ENCODE results near the gene INSYN2B. TPM values are rescaled to one million over a fixed set of nuclear protein-coding genes. Genes with fewer than 3 reads are reported as not detected.

Gene INSYN2B
- total RNA-seq, 1 donor from 2014 or later = 0.12 TPM

GRCh38 chr5:169832845-169833244 is 147.4 kb downstream of the INSYN2B start:
- no peak for DNase-seq (ENCODE audit: low spot score, unreplicated experiment)
- peaks cover 31% of the 10 kb centered on the region for H3K27me3 Mint-ChIP-seq
- no peak overlapping the region for H3K4me3 Mint-ChIP-seq (ENCODE audit: low read depth)
- TF ChIP-seq, protein P1, sequence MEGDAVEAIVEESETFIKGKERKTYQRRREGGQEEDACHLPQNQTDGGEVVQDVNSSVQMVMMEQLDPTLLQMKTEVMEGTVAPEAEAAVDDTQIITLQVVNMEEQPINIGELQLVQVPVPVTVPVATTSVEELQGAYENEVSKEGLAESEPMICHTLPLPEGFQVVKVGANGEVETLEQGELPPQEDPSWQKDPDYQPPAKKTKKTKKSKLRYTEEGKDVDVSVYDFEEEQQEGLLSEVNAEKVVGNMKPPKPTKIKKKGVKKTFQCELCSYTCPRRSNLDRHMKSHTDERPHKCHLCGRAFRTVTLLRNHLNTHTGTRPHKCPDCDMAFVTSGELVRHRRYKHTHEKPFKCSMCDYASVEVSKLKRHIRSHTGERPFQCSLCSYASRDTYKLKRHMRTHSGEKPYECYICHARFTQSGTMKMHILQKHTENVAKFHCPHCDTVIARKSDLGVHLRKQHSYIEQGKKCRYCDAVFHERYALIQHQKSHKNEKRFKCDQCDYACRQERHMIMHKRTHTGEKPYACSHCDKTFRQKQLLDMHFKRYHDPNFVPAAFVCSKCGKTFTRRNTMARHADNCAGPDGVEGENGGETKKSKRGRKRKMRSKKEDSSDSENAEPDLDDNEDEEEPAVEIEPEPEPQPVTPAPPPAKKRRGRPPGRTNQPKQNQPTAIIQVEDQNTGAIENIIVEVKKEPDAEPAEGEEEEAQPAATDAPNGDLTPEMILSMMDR (IDR thresholded peaks at IDR 0.05; ENCODE audit: unreplicated experiment) = no peak
- H3K27ac Mint-ChIP-seq = no peak overlapping the region
- H3K4me1 Mint-ChIP-seq (ENCODE audit: low read depth) = no peaks in the 10 kb centered on the region
- H3K9me3 Mint-ChIP-seq (ENCODE audit: low read depth) = no peaks in the 10 kb centered on the region
- no peaks in the 10 kb centered on the region for H3K36me3 Mint-ChIP-seq (ENCODE audit: insufficient read depth)

GRCh38 chr5:169832304-169832703 is 148.0 kb downstream of the INSYN2B start:
- Mint-ChIP-seq H3K4me1 (ENCODE audit: low read depth) (no peaks in the 10 kb centered on the region), H3K4me3 (ENCODE audit: low read depth) (no peak overlapping the region), H3K9me3 (ENCODE audit: low read depth) (no peaks in the 10 kb centered on the region)

DNA sequence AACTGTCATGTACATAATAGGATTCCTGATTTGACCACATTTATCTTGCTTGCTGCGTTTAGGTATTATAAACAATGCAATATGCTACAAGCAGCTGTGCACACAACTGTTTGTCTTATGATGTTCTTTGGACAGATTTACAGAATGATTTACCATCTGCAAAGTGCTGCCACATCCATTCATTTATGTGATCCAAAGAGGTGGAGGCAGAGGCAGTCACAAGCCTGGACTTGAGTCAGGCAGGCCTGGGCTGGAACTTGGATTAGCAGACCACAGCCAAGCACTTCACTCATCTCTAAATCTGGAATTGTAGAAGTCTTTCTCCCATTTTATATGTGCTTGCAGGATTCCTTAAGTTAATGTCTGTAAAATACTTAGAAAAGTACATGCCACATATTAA is 149.0 kb downstream of the INSYN2B start:
- Mint-ChIP-seq H3K36me3 (ENCODE audit: insufficient read depth) (no peaks in the 10 kb centered on the region), H3K9me3 (ENCODE audit: low read depth) (no peaks in the 10 kb centered on the region), H3K4me3 (ENCODE audit: low read depth) (no peak overlapping the region), H3K27me3 (peaks cover 31% of the 10 kb centered on the region), H3K27ac (no peak overlapping the region), H3K4me1 (ENCODE audit: low read depth) (no peaks in the 10 kb centered on the region)
- TF ChIP-seq, protein P1 (IDR thresholded peaks at IDR 0.05; ENCODE audit: unreplicated experiment) = no peak
- no peak for DNase-seq (ENCODE audit: low spot score, unreplicated experiment)

More at GRCh38 chr5:169832304-169832703, 148.0 kb downstream of the INSYN2B start:
- no peak overlapping the region for H3K27ac Mint-ChIP-seq
- no peaks in the 10 kb centered on the region for H3K36me3 Mint-ChIP-seq (ENCODE audit: insufficient read depth)
- peaks cover 31% of the 10 kb centered on the region for H3K27me3 Mint-ChIP-seq
- TF ChIP-seq, protein P1 (IDR thresholded peaks at IDR 0.05; ENCODE audit: unreplicated experiment) = no peak
- DNase-seq (ENCODE audit: low spot score, unreplicated experiment) = no peak

GRCh38 chr5:169828385-169828784 is 151.9 kb downstream of the INSYN2B start:
- H3K36me3 Mint-ChIP-seq (ENCODE audit: insufficient read depth) = no peaks in the 10 kb centered on the region
- H3K4me3 Mint-ChIP-seq (ENCODE audit: low read depth) = no peak overlapping the region
- TF ChIP-seq, protein P1 (IDR thresholded peaks at IDR 0.05; ENCODE audit: unreplicated experiment) = no peak
- H3K27me3 Mint-ChIP-seq = peaks cover 26% of the 10 kb centered on the region
- no peak for DNase-seq (ENCODE audit: low spot score, unreplicated experiment)
- H3K4me1 Mint-ChIP-seq (ENCODE audit: low read depth) = no peaks in the 10 kb centered on the region
- H3K9me3 Mint-ChIP-seq (ENCODE audit: low read depth) = no peaks in the 10 kb centered on the region
- H3K27ac Mint-ChIP-seq = no peak overlapping the region

- Mint-ChIP-seq H3K9me3 (ENCODE audit: low read depth) (no peaks in the 10 kb centered on the region), H3K27me3 (peaks cover 24% of the 10 kb centered on the region), H3K4me3 (ENCODE audit: low read depth) (no peak overlapping the region), H3K27ac (no peak overlapping the region), H3K4me1 (ENCODE audit: low read depth) (no peaks in the 10 kb centered on the region), H3K36me3 (ENCODE audit: insufficient read depth) (no peaks in the 10 kb centered on the region)
- DNase-seq (ENCODE audit: low spot score, unreplicated experiment) = no peak
- TF ChIP-seq, protein P1 (IDR thresholded peaks at IDR 0.05; ENCODE audit: unreplicated experiment) = no peak
Measured at GRCh38 chr5:169827769-169828168, 152.5 kb downstream of the INSYN2B start.

Data from progenitor cell of endocrine pancreas (in vitro differentiated cells).